ENCODE data around the gene ATG16L1. TPM values are rescaled to one million over a fixed set of nuclear protein-coding genes. Genes with fewer than 3 reads are reported as not detected.

ATG16L1 gene
- total RNA-seq, 1 donor, result 29.3 TPM

GRCh38 chr2:233241803-233242202 lies 9.7 kb upstream of the ATG16L1 start:
- Histone ChIP-seq H3K4me2 (ENCODE audit: insufficient read depth, low read length) (no peak overlapping the region), H3K4me1 (ENCODE audit: insufficient read depth, low read length) (peaks cover 2% of the 10 kb centered on the region), H2AFZ (ENCODE audit: low read length) (no peak overlapping the region), H3K9me3 (ENCODE audit: low read depth, low read length) (no peaks in the 10 kb centered on the region), H3K4me3 (ENCODE audit: insufficient read depth, low read length) (no peak overlapping the region), H3K79me2 (ENCODE audit: insufficient read depth, low read length) (no peaks in the 10 kb centered on the region), H4K20me1 (ENCODE audit: insufficient read depth, low read length) (no peaks in the 10 kb centered on the region), H3K27me3 (ENCODE audit: insufficient read depth, low read length) (no peaks in the 10 kb centered on the region), H3K27ac (ENCODE audit: low read depth, low read length) (no peak overlapping the region), H3K36me3 (ENCODE audit: insufficient read depth, low read length) (no peaks in the 10 kb centered on the region)
- no peak for TF ChIP-seq CTCF (IDR thresholded peaks at IDR 0.05; ENCODE audit: extremely low read depth, low read depth, low read length)
- no peak for DNase-seq (ENCODE audit: insufficient read length, low spot score, missing footprints)

- Histone ChIP-seq H3K79me2 (ENCODE audit: insufficient read depth, low read length) (no peaks in the 10 kb centered on the region), H4K20me1 (ENCODE audit: insufficient read depth, low read length) (no peaks in the 10 kb centered on the region), H3K4me1 (ENCODE audit: insufficient read depth, low read length) (peaks cover 2% of the 10 kb centered on the region), H3K36me3 (ENCODE audit: insufficient read depth, low read length) (no peaks in the 10 kb centered on the region), H3K4me2 (ENCODE audit: insufficient read depth, low read length) (no peak overlapping the region), H3K4me3 (ENCODE audit: insufficient read depth, low read length) (no peak overlapping the region), H3K27ac (ENCODE audit: low read depth, low read length) (no peak overlapping the region), H2AFZ (ENCODE audit: low read length) (no peak overlapping the region), H3K9me3 (ENCODE audit: low read depth, low read length) (no peaks in the 10 kb centered on the region), H3K27me3 (ENCODE audit: insufficient read depth, low read length) (no peaks in the 10 kb centered on the region)
- TF ChIP-seq CTCF (IDR thresholded peaks at IDR 0.05; ENCODE audit: extremely low read depth, low read depth, low read length), result no peak
- no peak for DNase-seq (ENCODE audit: insufficient read length, low spot score, missing footprints)
Observed at GRCh38 chr2:233242231-233242927, 9.1 kb upstream of the ATG16L1 start.

DNA sequence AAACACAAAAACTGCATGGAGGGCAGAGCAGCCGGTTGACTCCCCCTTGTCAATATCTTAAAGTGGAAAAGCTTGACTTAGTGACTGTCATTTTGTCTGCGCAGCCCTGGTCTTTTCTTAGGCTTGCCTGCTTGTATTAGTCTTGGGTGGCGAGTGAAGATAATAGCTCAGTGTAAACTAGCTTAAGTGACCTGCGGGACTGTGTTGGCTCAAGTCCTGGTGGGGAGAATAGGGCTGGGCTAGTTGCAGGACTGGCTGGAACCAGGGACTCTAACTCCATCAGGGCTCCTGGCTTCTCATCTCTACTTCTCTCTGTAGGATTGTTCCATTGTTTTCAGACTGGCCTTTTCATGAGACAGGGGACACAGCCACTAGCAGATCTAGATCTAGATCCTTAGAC lies 8.1 kb upstream of the ATG16L1 start:
- no peaks in the 10 kb centered on the region for H4K20me1 ChIP-seq (ENCODE audit: insufficient read depth, low read length)
- TF ChIP-seq CTCF (IDR thresholded peaks at IDR 0.05; ENCODE audit: extremely low read depth, low read depth, low read length), result no peak
- no peak overlapping the region for H2AFZ ChIP-seq (ENCODE audit: low read length)
- no peak overlapping the region for H3K4me2 ChIP-seq (ENCODE audit: insufficient read depth, low read length)
- no peak overlapping the region for H3K27ac ChIP-seq (ENCODE audit: low read depth, low read length)
- DNase-seq (ENCODE audit: insufficient read length, low spot score, missing footprints), result no peak
- no peaks in the 10 kb centered on the region for H3K9me3 ChIP-seq (ENCODE audit: low read depth, low read length)
- no peaks in the 10 kb centered on the region for H3K36me3 ChIP-seq (ENCODE audit: insufficient read depth, low read length)
- no peaks in the 10 kb centered on the region for H3K79me2 ChIP-seq (ENCODE audit: insufficient read depth, low read length)
- H3K4me3 ChIP-seq (ENCODE audit: insufficient read depth, low read length), result no peak overlapping the region
- H3K4me1 ChIP-seq (ENCODE audit: insufficient read depth, low read length), result peaks cover 2% of the 10 kb centered on the region
- H3K27me3 ChIP-seq (ENCODE audit: insufficient read depth, low read length), result no peaks in the 10 kb centered on the region

DNA sequence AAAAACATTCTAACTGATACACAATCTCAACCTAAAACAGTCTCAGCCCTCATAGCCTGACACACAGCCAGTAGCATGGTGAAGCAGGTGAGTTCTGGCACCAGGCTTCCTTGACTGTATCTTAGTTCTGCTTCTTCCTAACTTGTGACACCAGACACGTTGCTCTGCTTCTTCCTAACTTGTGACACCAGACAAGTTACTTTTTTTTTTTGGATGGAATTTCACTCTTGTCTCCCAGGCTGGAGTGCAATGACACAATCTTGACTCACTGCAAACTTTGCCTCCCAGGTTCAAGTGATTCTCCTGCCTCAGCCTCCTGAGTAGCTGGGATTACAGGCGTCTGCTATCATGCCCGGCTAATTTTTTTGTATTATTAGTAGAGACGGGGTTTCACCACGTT lies 6.7 kb upstream of the ATG16L1 start:
- no peak overlapping the region for H2AFZ ChIP-seq (ENCODE audit: low read length)
- peaks cover 2% of the 10 kb centered on the region for H3K4me1 ChIP-seq (ENCODE audit: insufficient read depth, low read length)

More for the DNA sequence above, 6.7 kb upstream of the ATG16L1 start:
- Histone ChIP-seq H3K27me3 (ENCODE audit: insufficient read depth, low read length) (no peaks in the 10 kb centered on the region), H4K20me1 (ENCODE audit: insufficient read depth, low read length) (no peaks in the 10 kb centered on the region), H3K4me2 (ENCODE audit: insufficient read depth, low read length) (no peak overlapping the region), H3K27ac (ENCODE audit: low read depth, low read length) (no peak overlapping the region), H3K79me2 (ENCODE audit: insufficient read depth, low read length) (no peaks in the 10 kb centered on the region), H3K9me3 (ENCODE audit: low read depth, low read length) (no peaks in the 10 kb centered on the region), H3K36me3 (ENCODE audit: insufficient read depth, low read length) (no peaks in the 10 kb centered on the region), H3K4me3 (ENCODE audit: insufficient read depth, low read length) (no peak overlapping the region)
- no peak for TF ChIP-seq CTCF (IDR thresholded peaks at IDR 0.05; ENCODE audit: extremely low read depth, low read depth, low read length)
- DNase-seq (ENCODE audit: insufficient read length, low spot score, missing footprints), result no peak

All from osteoblast (primary cell).